HEK293T (cell line): ENCODE measurements around the gene NUDT19.

Experiments used
- CTCF ChIA-PET: fragments of 350-600 bp; formaldehyde crosslinking; extraction: SDS; loops from one replicate; lab custom pipeline; 2021; ENCODE audit warnings: antibody characterized with exemption, inconsistent platforms; lab: Yijun Ruan, JAX
- POLR2A ChIA-PET: fragments of 350-600 bp; formaldehyde crosslinking; extraction: SDS; loops from one replicate; lab custom pipeline; 2020; ENCODE audit warnings: antibody characterized with exemption, inconsistent platforms; lab: Yijun Ruan, JAX
- DNase-seq: peaks from one replicate; pipeline ENCODE4 v3.0.0; 2012; ENCODE audit warnings: mixed read lengths; ENCODE audit errors: extremely low spot score
- ARNT ChIP-seq: fragments of 450-650 bp; IDR thresholded peaks from 2 replicates; pipeline ENCODE4 v1.6.1; 2017; ENCODE audit warnings: mild to moderate bottlenecking
- BHLHE40 ChIP-seq: fragments of 450-650 bp; IDR thresholded peaks from 2 replicates; pipeline ENCODE4 v1.6.1; 2016; ENCODE audit warnings: mild to moderate bottlenecking, moderate library complexity, borderline replicate concordance
- CTBP1 ChIP-seq: fragments of 450-650 bp; IDR thresholded peaks from 2 replicates; pipeline ENCODE4 v1.6.1; 2016; ENCODE audit warnings: borderline replicate concordance
- ELF4 ChIP-seq: fragments of 450-650 bp; IDR thresholded peaks from 2 replicates; pipeline ENCODE4 v1.6.1; 2017; ENCODE audit warnings: antibody characterized with exemption
- FOXA1 ChIP-seq: fragments of 450-650 bp; IDR thresholded peaks from 2 replicates; pipeline ENCODE4 v1.6.1; 2016; ENCODE audit warnings: mild to moderate bottlenecking
- FOXK2 ChIP-seq: fragments of 450-650 bp; IDR thresholded peaks from 2 replicates; pipeline ENCODE4 v1.6.1; 2016; ENCODE audit warnings: mild to moderate bottlenecking
- FOXM1 ChIP-seq: fragments of 450-650 bp; IDR thresholded peaks from 2 replicates; pipeline ENCODE4 v1.6.1; 2017; ENCODE audit warnings: mild to moderate bottlenecking, borderline replicate concordance
- HDGF ChIP-seq: fragments of 450-650 bp; IDR thresholded peaks from 2 replicates; pipeline ENCODE4 v1.6.1; 2017; ENCODE audit warnings: antibody characterized with exemption, borderline replicate concordance
- L3MBTL2 ChIP-seq: fragments of 450-650 bp; conservative IDR thresholded peaks from 2 replicates; pipeline ENCODE4 v1.6.1; 2016; ENCODE audit warnings: mild to moderate bottlenecking
- LEF1 ChIP-seq: fragments of 450-650 bp; IDR thresholded peaks from 2 replicates; pipeline ENCODE4 v1.6.1; 2017; ENCODE audit warnings: mild to moderate bottlenecking, borderline replicate concordance
- NFRKB ChIP-seq: fragments of 450-650 bp; IDR thresholded peaks from 2 replicates; pipeline ENCODE4 v1.6.1; 2016; ENCODE audit warnings: mild to moderate bottlenecking, moderate library complexity
- PKNOX1 ChIP-seq: fragments of 450-650 bp; IDR thresholded peaks from 2 replicates; pipeline ENCODE4 v1.6.1; 2016
- SP1 ChIP-seq: fragments of 450-650 bp; IDR thresholded peaks from 2 replicates; pipeline ENCODE4 v1.6.1; 2017
- SUZ12 ChIP-seq: fragments of 450-650 bp; IDR thresholded peaks from 2 replicates; pipeline ENCODE4 v1.6.1; 2016; ENCODE audit warnings: mild to moderate bottlenecking
- TARDBP ChIP-seq: fragments of 450-650 bp; IDR thresholded peaks from 2 replicates; pipeline ENCODE4 v1.6.1; 2016
- ZNF384 ChIP-seq: fragments of 450-650 bp; IDR thresholded peaks from 2 replicates; pipeline ENCODE4 v1.6.1; 2016

NUDT19 gene

GRCh38 chr19:32691291-32691951 is at the start of gene NUDT19:
TSS of gene NUDT19 (plus strand) at chr19:32691821. CDS start at chr19:32691961, 140 bp downstream.
- CTCF ChIA-PET, result interaction anchor here (0.7 to 1.0 kb wide), 2 partner anchors 91 to 493 kb away, joined by 3 to 4 read pairs; no protein-coding TSS in a partner anchor
- POLR2A ChIA-PET, result interaction anchor here (0.9 to 1.6 kb wide), 4 partner anchors 8 to 16 kb away, joined by 3 to 8 read pairs (median 5); partner anchors contain the start of genes ANKRD27 and RGS9BP
- TF ChIP-seq TARDBP (no peak), L3MBTL2 (peak; percentile 62), PKNOX1 (peak; percentile 49; the same call in 1 of the 2 replicates)
- peak; percentile 76 for DNase-seq

- DNase-seq, result no peak
- ChIA-PET CTCF (no interaction called here), POLR2A (no interaction called here)
- no peak for TF ChIP-seq L3MBTL2
- no peak for TF ChIP-seq PKNOX1
- no peak for TF ChIP-seq FOXM1
- TF ChIP-seq ZNF384, result no peak
- no peak for TF ChIP-seq LEF1
- TF ChIP-seq SUZ12, result no peak
- no peak for TF ChIP-seq CTBP1
- TF ChIP-seq FOXA1, result no peak
- no peak for TF ChIP-seq ARNT
- no peak for TF ChIP-seq TARDBP
- no peak for TF ChIP-seq FOXK2
Measured at GRCh38 chr19:32642771-32643170, 48.9 kb upstream of the NUDT19 start.

- ChIA-PET CTCF (interaction anchor here (1.0 kb wide), 1 partner anchor 9 kb away, joined by 3 read pairs; no protein-coding TSS in a partner anchor), POLR2A (no interaction called here)
- no peak for TF ChIP-seq SUZ12
- no peak for TF ChIP-seq BHLHE40
- no peak for TF ChIP-seq ELF4
- TF ChIP-seq TARDBP, result no peak
- TF ChIP-seq LEF1, result no peak
- TF ChIP-seq FOXK2, result no peak
- TF ChIP-seq ARNT, result no peak
- no peak for TF ChIP-seq NFRKB
- no peak for TF ChIP-seq FOXM1
- TF ChIP-seq SP1, result no peak
- TF ChIP-seq CTBP1, result no peak
- TF ChIP-seq L3MBTL2, result no peak
- TF ChIP-seq ZNF384, result no peak
- no peak for TF ChIP-seq PKNOX1
- no peak for DNase-seq
Measured at GRCh38 chr19:32646556-32646955, 45.1 kb upstream of the NUDT19 start.

- TF ChIP-seq FOXK2 (no peak), L3MBTL2 (no peak), SP1 (no peak), PKNOX1 (no peak)
- ChIA-PET POLR2A (no interaction called here), CTCF (no interaction called here)
- no peak for DNase-seq
Measured at GRCh38 chr19:32647361-32647760, 44.3 kb upstream of the NUDT19 start.

- CTCF ChIA-PET, result no interaction called here
- POLR2A ChIA-PET, result no interaction called here
- TF ChIP-seq FOXK2 (no peak), CTBP1 (no peak)
- no peak for DNase-seq
Measured at GRCh38 chr19:32649751-32650150, 41.9 kb upstream of the NUDT19 start.

- DNase-seq, result no peak
- CTCF ChIA-PET, result no interaction called here
- POLR2A ChIA-PET, result no interaction called here
- TF ChIP-seq ARNT (no peak), SUZ12 (no peak), PKNOX1 (no peak), ZNF384 (no peak), FOXK2 (no peak), NFRKB (no peak), BHLHE40 (no peak), FOXA1 (no peak), FOXM1 (no peak), L3MBTL2 (no peak), LEF1 (no peak), HDGF (no peak), CTBP1 (no peak), TARDBP (no peak), SP1 (no peak), ELF4 (no peak)
Measured at GRCh38 chr19:32650671-32651070, 41.0 kb upstream of the NUDT19 start.
